SK-N-SH treated with all-trans-retinoic acid at 6 μM for 48 hours (cell line): ENCODE measurements around the gene LSR.

Experiments used
- ATAC-seq: fragments of 200-7000 bp; cut with Tn5 transposase; 3 replicates; pipeline ENCODE4 v1.9.1; 2020; ENCODE audit warnings: mild to moderate bottlenecking, moderate library complexity
- ARNTL ChIP-seq: fragments of 450-650 bp; formaldehyde crosslinking; IDR thresholded peaks from 2 replicates; pipeline ENCODE4 v1.5.0; 2020; ENCODE audit warnings: low read depth, mild to moderate bottlenecking, moderate library complexity, borderline replicate concordance
- BACH2 ChIP-seq: fragments of 250-450 bp; sonication (Bioruptor Pico); IDR thresholded peaks from 2 replicates; pipeline ENCODE4 v1.9.0; 2021; ENCODE audit warnings: mild to moderate bottlenecking, borderline replicate concordance
- CREB5 ChIP-seq: fragments of 250-450 bp; sonication (Bioruptor Pico); IDR thresholded peaks from 2 replicates; pipeline ENCODE4 v1.5.1; 2020; ENCODE audit warnings: low read depth, mild to moderate bottlenecking, moderate library complexity
- CSDC2 ChIP-seq: fragments of 250-450 bp; sonication (Bioruptor Pico); IDR thresholded peaks from 2 replicates; pipeline ENCODE4 v1.5.0; 2020; ENCODE audit warnings: mild to moderate bottlenecking, moderate library complexity
- CSRNP3 ChIP-seq: fragments of 250-450 bp; sonication (Bioruptor Pico); IDR thresholded peaks from 2 replicates; pipeline ENCODE4 v1.5.1; 2021; ENCODE audit warnings: mild to moderate bottlenecking, moderate library complexity
- ESRRG ChIP-seq: fragments of 250-450 bp; sonication (Bioruptor Pico); IDR thresholded peaks from 2 replicates; pipeline ENCODE4 v1.6.1; 2021; ENCODE audit warnings: mild to moderate bottlenecking
- GLIS3 ChIP-seq: fragments of 250-450 bp; sonication (Bioruptor Pico); IDR thresholded peaks from 2 replicates; pipeline ENCODE4 v1.5.0; 2020; ENCODE audit warnings: mild to moderate bottlenecking, moderate library complexity
- ISL1 ChIP-seq: fragments of 250-450 bp; sonication (Bioruptor Pico); IDR thresholded peaks from 2 replicates; pipeline ENCODE4 v2.1.2; 2022; ENCODE audit warnings: mild to moderate bottlenecking, moderate library complexity
- OSR1 ChIP-seq: fragments of 250-450 bp; sonication (Bioruptor Pico); IDR thresholded peaks from 2 replicates; pipeline ENCODE4 v1.8.0; 2022; ENCODE audit warnings: moderate library complexity, mild to moderate bottlenecking, inconsistent platforms
- PATZ1 ChIP-seq: fragments of 250-450 bp; sonication (Bioruptor Pico); IDR thresholded peaks from 2 replicates; pipeline ENCODE4 v1.8.0; 2020; ENCODE audit warnings: mild to moderate bottlenecking, moderate library complexity, borderline replicate concordance
- POU6F1 ChIP-seq: fragments of 250-450 bp; sonication (Bioruptor Pico); IDR thresholded peaks from 2 replicates; pipeline ENCODE4 v1.8.0; 2021; ENCODE audit warnings: low read depth, mild to moderate bottlenecking, moderate library complexity, borderline replicate concordance
- PPARA ChIP-seq: fragments of 250-450 bp; sonication (Bioruptor Pico); IDR thresholded peaks from 2 replicates; pipeline ENCODE4 v1.5.0; 2020; ENCODE audit warnings: mild to moderate bottlenecking, borderline replicate concordance
- RARB ChIP-seq: fragments of 250-450 bp; sonication (Bioruptor Pico); IDR thresholded peaks from 2 replicates; pipeline ENCODE4 v1.8.0; 2021; ENCODE audit warnings: mild to moderate bottlenecking, moderate library complexity
- SNAI2 ChIP-seq: fragments of 250-450 bp; sonication (Bioruptor Pico); IDR thresholded peaks from 2 replicates; pipeline ENCODE4 v1.5.0; 2020; ENCODE audit warnings: mild to moderate bottlenecking, moderate library complexity
- TCF4 ChIP-seq: fragments of 250-450 bp; sonication (Bioruptor Pico); IDR thresholded peaks from 2 replicates; pipeline ENCODE4 v1.8.0; 2021; ENCODE audit warnings: mild to moderate bottlenecking, moderate library complexity, borderline replicate concordance
- TOX ChIP-seq: fragments of 250-450 bp; sonication (Bioruptor Pico); IDR thresholded peaks from 2 replicates; pipeline ENCODE4 v1.8.0; 2021; ENCODE audit warnings: mild to moderate bottlenecking, moderate library complexity, borderline replicate concordance
- ZC3H10 ChIP-seq: fragments of 250-450 bp; sonication (Bioruptor Pico); IDR thresholded peaks from 2 replicates; pipeline ENCODE4 v1.5.1; 2021; ENCODE audit warnings: mild to moderate bottlenecking, moderate library complexity
- ZFP3 ChIP-seq: fragments of 250-450 bp; sonication (Bioruptor Pico); IDR thresholded peaks from 2 replicates; pipeline ENCODE4 v1.5.0; 2020; ENCODE audit warnings: mild to moderate bottlenecking, moderate library complexity
- ZFP30 ChIP-seq: fragments of 450-650 bp; formaldehyde crosslinking; IDR thresholded peaks from 2 replicates; pipeline ENCODE4 v1.5.0; 2022; ENCODE audit warnings: mild to moderate bottlenecking, moderate library complexity
- ZNF565 ChIP-seq: fragments of 450-650 bp; formaldehyde crosslinking; conservative IDR thresholded peaks from 2 replicates; pipeline ENCODE4 v1.5.0; 2020; ENCODE audit warnings: low read depth, mild to moderate bottlenecking, moderate library complexity
- ZNF70 ChIP-seq: fragments of 450-650 bp; formaldehyde crosslinking; IDR thresholded peaks from 2 replicates; pipeline ENCODE4 v1.5.0; 2020; ENCODE audit warnings: mild to moderate bottlenecking, moderate library complexity
- ZNF8 ChIP-seq: fragments of 450-650 bp; formaldehyde crosslinking; IDR thresholded peaks from 2 replicates; pipeline ENCODE4 v1.5.0; 2020; ENCODE audit warnings: mild to moderate bottlenecking, moderate library complexity

Gene LSR

GRCh38 chr19:35302446-35302845 lies 53.6 kb downstream of the LSR start:
- TF ChIP-seq POU6F1 (CRISPR knock-in tag): no peak
- TF ChIP-seq ESRRG (CRISPR knock-in tag): no peak
- no peak for TF ChIP-seq SNAI2 (CRISPR knock-in tag)
- TF ChIP-seq CSRNP3 (CRISPR knock-in tag): no peak
- no peak for TF ChIP-seq ZNF8 (CRISPR knock-in tag)
- no peak for TF ChIP-seq ZNF565
- TF ChIP-seq OSR1 (CRISPR knock-in tag): no peak
- no peak for TF ChIP-seq RARB (CRISPR knock-in tag)
- no peak for TF ChIP-seq CSDC2
- no peak for TF ChIP-seq TOX (CRISPR knock-in tag)
- TF ChIP-seq TCF4 (CRISPR knock-in tag): no peak
- no peak for TF ChIP-seq PATZ1 (CRISPR knock-in tag)
- TF ChIP-seq ZC3H10 (CRISPR knock-in tag): no peak
- no peak for TF ChIP-seq ZFP3
- TF ChIP-seq CREB5 (CRISPR knock-in tag): no peak
- TF ChIP-seq ZNF70 (CRISPR knock-in tag): no peak
- no peak for TF ChIP-seq ISL1
- TF ChIP-seq GLIS3 (CRISPR knock-in tag): no peak
- no peak for TF ChIP-seq PPARA (CRISPR knock-in tag)
- no peak for TF ChIP-seq ZFP30 (CRISPR knock-in tag)
- ATAC-seq: no peak

- ATAC-seq: no peak; the same call in 1 of the 3 replicates
- TF ChIP-seq ISL1 (no peak), ESRRG (CRISPR knock-in tag) (no peak), SNAI2 (CRISPR knock-in tag) (no peak), ZC3H10 (CRISPR knock-in tag) (no peak), OSR1 (CRISPR knock-in tag) (no peak), ZNF8 (CRISPR knock-in tag) (no peak), PPARA (CRISPR knock-in tag) (no peak), CSDC2 (no peak), CREB5 (CRISPR knock-in tag) (no peak)
Observed at GRCh38 chr19:35303357-35303915, 54.6 kb downstream of the LSR start.

- ATAC-seq: no peak
Observed at GRCh38 chr19:35304036-35304435, 55.2 kb downstream of the LSR start.

GRCh38 chr19:35305181-35305580 lies 56.4 kb downstream of the LSR start:
- TF ChIP-seq ZNF8 (CRISPR knock-in tag): no peak
- TF ChIP-seq TCF4 (CRISPR knock-in tag): no peak
- no peak for TF ChIP-seq ESRRG (CRISPR knock-in tag)
- TF ChIP-seq POU6F1 (CRISPR knock-in tag): no peak
- TF ChIP-seq CSRNP3 (CRISPR knock-in tag): no peak
- no peak for TF ChIP-seq PATZ1 (CRISPR knock-in tag)
- no peak for TF ChIP-seq ZC3H10 (CRISPR knock-in tag)
- TF ChIP-seq ARNTL: no peak
- no peak for TF ChIP-seq ZNF70 (CRISPR knock-in tag)
- no peak for TF ChIP-seq BACH2 (CRISPR knock-in tag)
- ATAC-seq: no peak

More at GRCh38 chr19:35304036-35304435, 55.2 kb downstream of the LSR start:
- TF ChIP-seq ESRRG (CRISPR knock-in tag) (no peak), ARNTL (no peak), CSDC2 (no peak), ZC3H10 (CRISPR knock-in tag) (no peak)
- TF ChIP-seq, all 23 proteins: peak for 0
